GM21515 (cell line): ENCODE measurements around the gene MALL.
"Not testable (repeated sequence)": the region's sequence is repeated elsewhere in the genome, so short reads cannot be mapped to it uniquely, and the experiment has no call there.

Source experiments
- ATAC-seq: cut with Tn5 transposase; IDR thresholded peaks from one replicate; pipeline ENCODE4 v1.9.1; 2021; ENCODE audit not compliant: unreplicated experiment

MALL gene

GRCh38 chr2:110099471-110100225, 16.0 kb downstream of the MALL start:
- no peak for ATAC-seq

DNA sequence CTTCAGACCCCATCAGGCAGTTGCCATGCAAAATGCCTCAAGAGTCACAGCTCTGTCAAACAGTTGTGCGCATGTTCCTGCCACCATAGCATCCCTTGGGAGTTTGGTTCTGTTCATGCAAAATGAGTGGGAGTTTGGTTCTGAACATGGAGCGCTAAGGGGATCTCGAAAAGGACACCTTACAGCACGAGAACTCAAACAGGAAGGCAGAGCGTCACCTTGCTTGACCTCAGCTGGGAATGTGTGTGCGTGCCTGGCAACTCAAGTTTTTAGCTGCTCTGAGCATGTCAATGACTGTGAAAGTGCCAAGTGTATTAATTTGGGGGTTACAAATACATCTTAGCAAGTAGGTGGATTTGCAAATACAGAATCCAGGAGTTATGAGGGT, 16.6 kb downstream of the MALL start:
- ATAC-seq: no peak

DNA sequence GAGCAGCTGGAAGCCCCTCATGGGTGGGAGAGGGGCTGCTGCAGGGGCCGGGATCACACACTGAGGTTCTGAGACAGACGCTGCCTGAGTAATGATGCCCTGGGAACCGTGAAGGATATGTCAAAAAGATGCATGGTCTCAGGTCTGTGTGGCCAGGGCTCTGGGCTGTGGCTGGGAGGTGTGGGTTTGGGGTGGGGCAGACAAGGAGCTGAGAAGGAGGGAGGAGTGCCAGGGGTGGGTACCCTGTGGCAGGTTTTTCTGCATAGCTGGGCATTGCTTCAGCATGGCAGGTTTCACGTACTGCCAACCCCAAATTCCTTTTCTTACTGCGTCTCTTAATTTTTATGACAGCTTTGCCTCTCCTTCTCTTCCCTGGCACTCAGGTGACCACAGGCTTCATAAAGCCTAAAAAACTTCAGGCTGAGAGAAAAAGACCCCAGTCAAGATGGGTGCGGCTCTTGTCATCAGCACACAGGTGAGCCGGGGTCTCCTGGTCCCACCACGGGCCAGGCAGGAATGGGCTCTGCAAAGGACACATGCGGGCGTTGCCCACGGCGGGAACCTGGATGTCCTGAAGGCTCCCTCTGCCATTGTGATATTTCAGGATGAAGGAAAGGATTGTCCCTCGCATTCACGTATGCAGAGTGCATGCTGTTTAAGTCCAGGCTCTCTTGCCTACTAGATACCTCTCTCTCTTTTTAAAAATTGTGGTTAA, 18.0 kb downstream of the MALL start:
- ATAC-seq: no peak

- ATAC-seq: no peak
Measured at GRCh38 chr2:110095994-110096633, 19.5 kb downstream of the MALL start.

DNA sequence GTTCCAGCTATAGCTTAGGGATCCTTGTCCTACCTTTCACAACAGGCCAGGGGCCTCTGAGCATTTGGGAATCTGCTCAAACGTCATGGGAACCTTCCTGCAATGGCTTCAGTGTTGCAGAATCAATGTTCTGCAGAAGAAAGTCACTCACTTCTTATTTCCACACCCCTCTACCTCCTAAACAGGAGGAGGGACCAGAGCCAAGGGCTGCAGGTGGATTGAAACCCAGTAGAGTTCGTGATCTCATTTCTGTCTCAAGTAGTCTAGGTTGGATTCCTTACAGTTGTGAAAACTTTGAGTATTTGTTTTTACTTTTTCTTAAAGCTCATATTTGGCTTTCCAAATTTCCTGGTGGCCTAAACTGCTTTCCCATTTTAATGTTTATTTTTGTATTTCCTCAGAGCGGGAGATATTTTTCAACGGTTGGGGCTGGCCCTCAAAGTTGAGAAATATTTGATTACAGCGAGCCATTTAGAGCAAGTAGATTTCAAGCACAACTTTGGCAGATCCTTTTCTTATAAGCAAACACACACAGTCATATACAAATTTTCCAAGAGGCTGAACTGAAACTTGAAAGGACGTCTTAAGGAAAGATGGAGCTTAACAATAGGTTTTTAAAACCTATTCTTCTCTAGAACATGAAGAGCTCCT, 20.6 kb downstream of the MALL start:
- ATAC-seq: not testable (repeated sequence)

- ATAC-seq: not testable (repeated sequence)
Measured at GRCh38 chr2:110093924-110094323, 21.7 kb downstream of the MALL start.

- not testable (repeated sequence) for ATAC-seq
Measured at GRCh38 chr2:110090164-110090563, 25.5 kb downstream of the MALL start.

- not testable (repeated sequence) for ATAC-seq
Measured at GRCh38 chr2:110083757-110084156, 31.9 kb downstream of the MALL start.

- not testable (repeated sequence) for ATAC-seq
Measured at GRCh38 chr2:110083162-110083561, 32.5 kb downstream of the MALL start.

DNA sequence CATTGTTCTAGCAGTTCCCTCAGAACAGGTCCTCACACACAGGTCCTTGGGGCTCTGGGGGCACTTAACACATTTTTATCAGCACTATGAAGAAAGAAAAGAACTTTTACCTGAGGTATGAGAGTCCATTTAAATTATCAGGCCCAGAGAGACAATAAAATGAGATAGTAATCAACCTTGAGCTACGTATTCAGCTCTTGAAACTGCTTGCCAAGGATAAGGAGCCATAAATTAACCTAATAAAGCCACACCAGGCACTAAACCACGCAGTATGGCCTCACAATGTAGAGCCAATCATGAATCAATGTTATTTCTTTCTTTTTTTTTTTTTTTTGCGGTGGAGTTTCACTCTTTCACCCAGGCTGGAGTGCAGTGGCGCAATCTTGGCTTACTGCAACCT, 37.5 kb downstream of the MALL start:
- not testable (repeated sequence) for ATAC-seq

GRCh38 chr2:110075896-110076295, 39.7 kb downstream of the MALL start:
- not testable (repeated sequence) for ATAC-seq

DNA sequence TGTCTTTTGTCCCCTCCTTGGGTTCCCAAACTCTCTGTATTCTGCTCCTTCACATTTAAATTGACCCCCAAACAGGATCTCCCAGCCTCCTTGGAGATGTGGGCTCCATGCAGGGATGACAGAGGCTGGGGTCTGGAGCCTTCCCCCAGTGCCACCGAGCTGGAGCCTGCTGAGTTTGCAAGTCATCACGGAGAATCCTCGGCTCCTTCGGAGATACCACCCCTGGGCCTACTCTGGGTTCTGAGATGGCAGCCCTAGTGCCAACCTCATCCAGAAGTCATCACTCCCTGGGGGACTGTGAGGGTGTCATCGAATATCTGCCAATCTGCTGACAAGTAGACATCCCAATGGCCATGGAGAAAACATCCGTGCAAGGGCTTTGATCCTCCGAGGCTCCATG, 45.8 kb downstream of the MALL start:
- ATAC-seq: not testable (repeated sequence)

- ATAC-seq: not testable (repeated sequence)
Measured at GRCh38 chr2:110068153-110068552, 47.5 kb downstream of the MALL start.

GRCh38 chr2:110062332-110062731, 53.3 kb downstream of the MALL start:
- ATAC-seq: not testable (repeated sequence)

- ATAC-seq: not testable (repeated sequence)
Measured at GRCh38 chr2:110060550-110060949, 55.1 kb downstream of the MALL start.

DNA sequence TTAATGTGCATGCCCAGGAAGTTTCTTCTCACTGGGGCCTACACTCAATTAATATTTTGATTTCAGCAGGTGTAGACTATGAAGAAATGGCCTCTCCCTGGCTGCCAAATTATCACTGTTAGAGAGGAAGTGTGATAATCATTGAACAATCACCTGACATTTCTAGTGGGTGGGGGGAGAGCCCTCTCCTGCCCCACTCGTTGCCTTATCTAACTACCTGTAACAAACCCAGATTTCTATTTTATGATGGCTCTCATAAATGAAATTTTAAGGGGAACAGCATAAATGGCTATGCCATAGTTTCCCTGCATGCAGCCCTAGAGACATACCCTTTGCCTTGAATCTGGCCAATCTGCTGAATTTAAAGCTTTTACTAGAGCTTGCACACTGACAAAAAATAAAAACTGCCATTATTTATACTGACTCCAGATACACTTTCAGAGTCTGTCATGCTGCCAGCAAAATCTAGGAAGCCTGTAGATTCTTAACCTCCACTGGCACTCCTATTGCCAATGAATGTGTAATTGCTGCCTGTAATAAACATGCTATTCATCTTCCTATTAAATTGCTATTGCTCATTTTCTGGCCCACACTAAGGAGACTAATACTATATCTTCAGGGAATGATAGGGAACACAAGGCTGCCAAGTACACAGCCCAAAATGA, 55.8 kb downstream of the MALL start:
- ATAC-seq: not testable (repeated sequence)

DNA sequence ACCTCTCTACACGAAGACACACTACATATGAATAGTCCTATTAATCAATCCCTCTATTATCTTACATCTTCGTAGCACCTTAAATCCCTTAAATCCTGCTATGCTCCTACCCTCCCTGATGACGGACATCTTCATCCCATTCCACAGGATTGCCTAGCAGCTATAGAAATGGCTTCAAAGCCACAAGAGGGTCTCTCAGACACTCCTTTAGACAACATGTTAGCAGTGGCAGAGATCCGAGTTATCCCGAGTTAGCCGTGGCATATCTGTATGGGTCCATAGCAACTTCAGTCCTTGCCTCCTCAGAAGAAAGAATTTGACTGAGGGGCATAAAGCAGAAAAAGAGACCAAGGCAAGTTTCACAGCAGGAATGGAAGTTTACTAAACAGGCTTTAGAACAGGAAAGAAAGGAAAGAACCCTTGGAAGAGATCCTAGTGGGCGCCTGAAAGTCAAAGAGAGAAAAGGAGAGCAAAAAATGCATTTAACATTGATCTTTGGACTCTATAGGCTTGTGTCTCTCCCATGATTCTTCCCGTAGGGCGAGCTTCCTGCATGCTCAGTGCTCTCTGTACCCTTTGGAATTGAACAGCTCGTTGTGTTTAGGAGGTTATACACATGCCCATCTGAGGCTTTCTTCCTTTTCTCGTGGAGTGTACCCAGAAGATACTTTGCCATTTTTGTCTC, 56.5 kb downstream of the MALL start:
- not testable (repeated sequence) for ATAC-seq

DNA sequence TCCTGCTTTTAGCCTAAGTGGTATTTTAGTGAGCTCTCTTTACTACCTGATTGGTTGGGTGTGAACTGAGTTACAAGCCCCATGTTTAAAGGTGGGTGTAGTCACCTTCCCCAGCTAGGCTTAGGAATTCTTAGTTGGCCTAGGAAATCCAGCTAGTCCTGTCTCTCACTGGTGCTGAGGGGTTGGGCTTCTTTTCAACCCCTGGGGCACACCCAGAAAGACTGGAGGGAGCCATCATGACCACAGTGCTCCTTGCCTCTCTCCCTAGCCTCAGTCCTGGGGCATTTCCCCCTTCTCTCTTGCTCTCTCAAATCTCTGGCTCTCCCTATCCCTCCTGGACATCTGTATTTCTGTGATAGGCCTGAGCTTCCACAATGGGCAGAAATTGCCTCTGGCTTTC, 57.6 kb downstream of the MALL start:
- ATAC-seq: not testable (repeated sequence)

DNA sequence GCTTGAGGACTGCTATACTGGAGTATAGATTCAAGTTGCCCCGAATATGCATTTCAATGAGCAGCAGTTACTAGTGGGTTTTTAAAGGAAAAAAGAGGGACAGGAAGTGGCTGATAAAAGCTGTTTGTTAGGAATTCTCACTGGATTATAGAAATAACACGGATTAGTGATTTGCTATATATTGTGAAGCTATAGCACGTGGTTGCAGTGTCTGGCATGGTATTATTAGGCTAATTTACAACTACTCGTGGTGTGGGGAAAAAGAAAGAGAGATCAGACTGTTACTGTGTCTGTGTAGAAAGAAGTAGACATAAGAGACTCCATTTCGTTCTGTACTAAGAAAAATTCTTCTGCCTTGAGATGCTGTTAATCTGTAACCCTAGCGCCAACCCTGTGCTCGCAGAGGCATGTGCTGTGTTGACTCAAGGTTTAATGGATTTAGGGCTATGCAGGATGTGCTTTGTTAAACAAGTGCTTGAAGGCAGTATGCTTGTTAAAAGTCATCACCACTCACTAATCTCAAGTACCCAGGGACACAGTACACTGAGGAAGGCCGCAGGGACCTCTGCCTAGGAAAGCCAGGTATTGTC, 59.7 kb downstream of the MALL start:
- ATAC-seq: not testable (repeated sequence)
